ENCODE results near the gene HSF2BP. TPM values are rescaled to one million over a fixed set of nuclear protein-coding genes. Genes with fewer than 3 reads are reported as not detected.

The HSF2BP gene
- total RNA-seq, 1 experiment from 2014 or later, result 1.5 TPM

DNA sequence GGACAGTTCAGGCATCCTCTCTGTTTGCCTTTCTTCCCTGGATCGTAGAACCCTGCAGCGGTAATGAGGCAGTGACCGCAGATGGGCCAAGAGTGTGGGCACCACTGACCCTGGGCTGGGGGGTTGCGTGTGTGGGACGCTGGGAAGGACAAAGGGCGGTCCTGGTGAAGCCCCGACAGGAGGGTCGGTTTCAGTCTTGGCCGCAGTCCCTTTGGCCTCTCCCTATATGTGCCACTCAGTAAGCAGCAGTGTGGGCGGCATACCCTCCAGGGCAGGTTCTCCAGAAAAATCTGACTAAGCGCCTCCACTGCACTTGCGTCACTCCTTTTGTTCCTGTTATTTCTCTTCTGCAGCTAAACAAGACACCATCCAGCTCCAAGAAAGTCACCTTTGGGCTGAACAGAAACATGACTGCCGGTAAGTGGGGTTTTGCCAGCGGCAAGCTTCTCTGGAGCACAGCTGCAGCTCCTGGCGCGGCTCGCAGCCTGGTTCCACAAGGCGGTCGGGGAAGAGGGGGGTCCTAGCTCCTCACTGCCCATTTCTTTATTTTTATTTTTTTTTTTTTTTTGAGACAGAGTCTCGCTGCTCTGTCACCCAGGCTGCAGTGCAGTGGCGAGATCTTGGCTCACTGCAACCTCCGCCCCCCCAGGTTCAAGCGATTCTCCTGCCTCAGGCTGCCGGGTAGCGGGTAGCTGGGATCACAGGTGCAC, 32.0 kb upstream of the HSF2BP start:
- H3K9ac ChIP-seq (ENCODE audit: extremely low read depth, insufficient read length, low read length), result no peak overlapping the region
- H3K36me3 Mint-ChIP-seq (ENCODE audit: insufficient read depth in 1 of 3, low read depth in 3 of 3), result peaks cover 39 to 96% (median 93%) of the 10 kb centered on the region in 3 experiments; a peak in 6 of 7 replicates
- TF ChIP-seq, protein P1, sequence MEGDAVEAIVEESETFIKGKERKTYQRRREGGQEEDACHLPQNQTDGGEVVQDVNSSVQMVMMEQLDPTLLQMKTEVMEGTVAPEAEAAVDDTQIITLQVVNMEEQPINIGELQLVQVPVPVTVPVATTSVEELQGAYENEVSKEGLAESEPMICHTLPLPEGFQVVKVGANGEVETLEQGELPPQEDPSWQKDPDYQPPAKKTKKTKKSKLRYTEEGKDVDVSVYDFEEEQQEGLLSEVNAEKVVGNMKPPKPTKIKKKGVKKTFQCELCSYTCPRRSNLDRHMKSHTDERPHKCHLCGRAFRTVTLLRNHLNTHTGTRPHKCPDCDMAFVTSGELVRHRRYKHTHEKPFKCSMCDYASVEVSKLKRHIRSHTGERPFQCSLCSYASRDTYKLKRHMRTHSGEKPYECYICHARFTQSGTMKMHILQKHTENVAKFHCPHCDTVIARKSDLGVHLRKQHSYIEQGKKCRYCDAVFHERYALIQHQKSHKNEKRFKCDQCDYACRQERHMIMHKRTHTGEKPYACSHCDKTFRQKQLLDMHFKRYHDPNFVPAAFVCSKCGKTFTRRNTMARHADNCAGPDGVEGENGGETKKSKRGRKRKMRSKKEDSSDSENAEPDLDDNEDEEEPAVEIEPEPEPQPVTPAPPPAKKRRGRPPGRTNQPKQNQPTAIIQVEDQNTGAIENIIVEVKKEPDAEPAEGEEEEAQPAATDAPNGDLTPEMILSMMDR (conservative IDR thresholded peaks at IDR 0.05), result no peak

More for the DNA sequence above, 32.0 kb upstream of the HSF2BP start:
- Histone ChIP-seq H3K18ac (ENCODE audit: insufficient read length, low read depth, low read length) (no peak overlapping the region), H3K23me2 (ENCODE audit: insufficient read length, low read depth, low read length, poor library complexity, severe bottlenecking) (no peaks in the 10 kb centered on the region), H3K9me3 (ENCODE audit: control insufficient read depth, low read depth, low read length) (no peaks in the 10 kb centered on the region), H4K91ac (ENCODE audit: insufficient read length, low read depth, low read length) (no peak overlapping the region), H4K5ac (ENCODE audit: insufficient read length, low read depth, low read length) (no peak overlapping the region), H2AK5ac (ENCODE audit: insufficient read length, low read length) (no peak overlapping the region), H3T11ph (ENCODE audit: low read length) (no peak overlapping the region), H2BK15ac (ENCODE audit: low read depth, low read length) (no peak overlapping the region), H2BK120ac (ENCODE audit: low read depth, low read length, poor library complexity, severe bottlenecking) (no peak overlapping the region), H3K14ac (ENCODE audit: insufficient read depth, low read length) (no peak overlapping the region), H2BK12ac (ENCODE audit: insufficient read length, low read depth, low read length) (no peak overlapping the region), H3K79me1 (ENCODE audit: insufficient read depth, low read depth, low read length, poor library complexity, severe bottlenecking) (no peaks in the 10 kb centered on the region), H4K8ac (replicated peaks; ENCODE audit: insufficient read length, low read depth, low read length) (no peak overlapping the region), H2BK5ac (ENCODE audit: insufficient read length, low read length) (no peak overlapping the region), H3K27ac (ENCODE audit: insufficient read length, low read depth, low read length) (no peak overlapping the region), H2BK20ac (ENCODE audit: low read depth, low read length, poor library complexity, severe bottlenecking) (no peak overlapping the region), H3K56ac (ENCODE audit: insufficient read length, low read depth, low read length) (no peak overlapping the region), H2AFZ (ENCODE audit: low read length) (no peak overlapping the region), H3K4me1 (ENCODE audit: insufficient read depth, low read length) (no peaks in the 10 kb centered on the region), H3K4me2 (ENCODE audit: insufficient read depth, insufficient read length, low read length) (no peak overlapping the region), H4K20me1 (ENCODE audit: control insufficient read depth, insufficient read depth, insufficient read length) (no peaks in the 10 kb centered on the region), H3K27me3 (ENCODE audit: insufficient read depth, low read length) (no peaks in the 10 kb centered on the region), H3K79me2 (ENCODE audit: insufficient read depth, low read length) (no peaks in the 10 kb centered on the region), H3K4ac (ENCODE audit: low read depth, low read length) (no peak overlapping the region), H3K23ac (ENCODE audit: insufficient read length, low read depth, low read length) (no peak overlapping the region)
- no peak for DNase-seq
- Mint-ChIP-seq H3K27ac (0 out of 7 replicates have a peak overlapping the region, but pooled peaks of 1 of the 3 experiments have one; percentile 64), H3K27me3 (ENCODE audit: low read depth) (no peaks in the 10 kb centered on the region), H3K4me3 (no peak overlapping the region), H3K4me1 (no peaks in the 10 kb centered on the region), H3K9me3 (no peaks in the 10 kb centered on the region)
- WGBS (ENCODE audit: extremely low coverage, insufficient read length, low lambda C conversion rate), result no CpG with 5 or more reads among the region's 25 CpGs
